OCI-LY7 (cell line): Measurements from ENCODE around the gene CD74.

ENCODE experiments used
- EZH2phosphoT487 ChIP-seq: fragments of 200-600 bp; sonication (generic); IDR thresholded peaks from 2 replicates; pipeline ENCODE4 v1.6.1; 2018; ENCODE audit warnings: low read depth, borderline replicate concordance, mild to moderate bottlenecking, mixed run types, antibody characterized with exemption, low read length, moderate library complexity, mixed read lengths
- TF ChIP-seq, protein P1 (sequence below): fragments of 200-600 bp; sonication (generic); conservative IDR thresholded peaks from 2 replicates; pipeline ENCODE4 v1.5.1; 2014; ENCODE audit warnings: mild to moderate bottlenecking, antibody characterized with exemption, low read length, moderate library complexity, mixed read lengths

- TF ChIP-seq, protein P1, sequence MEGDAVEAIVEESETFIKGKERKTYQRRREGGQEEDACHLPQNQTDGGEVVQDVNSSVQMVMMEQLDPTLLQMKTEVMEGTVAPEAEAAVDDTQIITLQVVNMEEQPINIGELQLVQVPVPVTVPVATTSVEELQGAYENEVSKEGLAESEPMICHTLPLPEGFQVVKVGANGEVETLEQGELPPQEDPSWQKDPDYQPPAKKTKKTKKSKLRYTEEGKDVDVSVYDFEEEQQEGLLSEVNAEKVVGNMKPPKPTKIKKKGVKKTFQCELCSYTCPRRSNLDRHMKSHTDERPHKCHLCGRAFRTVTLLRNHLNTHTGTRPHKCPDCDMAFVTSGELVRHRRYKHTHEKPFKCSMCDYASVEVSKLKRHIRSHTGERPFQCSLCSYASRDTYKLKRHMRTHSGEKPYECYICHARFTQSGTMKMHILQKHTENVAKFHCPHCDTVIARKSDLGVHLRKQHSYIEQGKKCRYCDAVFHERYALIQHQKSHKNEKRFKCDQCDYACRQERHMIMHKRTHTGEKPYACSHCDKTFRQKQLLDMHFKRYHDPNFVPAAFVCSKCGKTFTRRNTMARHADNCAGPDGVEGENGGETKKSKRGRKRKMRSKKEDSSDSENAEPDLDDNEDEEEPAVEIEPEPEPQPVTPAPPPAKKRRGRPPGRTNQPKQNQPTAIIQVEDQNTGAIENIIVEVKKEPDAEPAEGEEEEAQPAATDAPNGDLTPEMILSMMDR = no peak
- TF ChIP-seq EZH2phosphoT487 = no peak
These were observed 8.2 kb downstream of the CD74 start for GRCh38 chr5:150404535-150404934.
